ENCODE measurements around the gene EDRF1. TPM values are rescaled to one million over a fixed set of nuclear protein-coding genes. Genes with fewer than 3 reads are reported as not detected.

EDRF1 gene
- total RNA-seq, 1 donor from 2014 or later, result 47.4 TPM

DNA sequence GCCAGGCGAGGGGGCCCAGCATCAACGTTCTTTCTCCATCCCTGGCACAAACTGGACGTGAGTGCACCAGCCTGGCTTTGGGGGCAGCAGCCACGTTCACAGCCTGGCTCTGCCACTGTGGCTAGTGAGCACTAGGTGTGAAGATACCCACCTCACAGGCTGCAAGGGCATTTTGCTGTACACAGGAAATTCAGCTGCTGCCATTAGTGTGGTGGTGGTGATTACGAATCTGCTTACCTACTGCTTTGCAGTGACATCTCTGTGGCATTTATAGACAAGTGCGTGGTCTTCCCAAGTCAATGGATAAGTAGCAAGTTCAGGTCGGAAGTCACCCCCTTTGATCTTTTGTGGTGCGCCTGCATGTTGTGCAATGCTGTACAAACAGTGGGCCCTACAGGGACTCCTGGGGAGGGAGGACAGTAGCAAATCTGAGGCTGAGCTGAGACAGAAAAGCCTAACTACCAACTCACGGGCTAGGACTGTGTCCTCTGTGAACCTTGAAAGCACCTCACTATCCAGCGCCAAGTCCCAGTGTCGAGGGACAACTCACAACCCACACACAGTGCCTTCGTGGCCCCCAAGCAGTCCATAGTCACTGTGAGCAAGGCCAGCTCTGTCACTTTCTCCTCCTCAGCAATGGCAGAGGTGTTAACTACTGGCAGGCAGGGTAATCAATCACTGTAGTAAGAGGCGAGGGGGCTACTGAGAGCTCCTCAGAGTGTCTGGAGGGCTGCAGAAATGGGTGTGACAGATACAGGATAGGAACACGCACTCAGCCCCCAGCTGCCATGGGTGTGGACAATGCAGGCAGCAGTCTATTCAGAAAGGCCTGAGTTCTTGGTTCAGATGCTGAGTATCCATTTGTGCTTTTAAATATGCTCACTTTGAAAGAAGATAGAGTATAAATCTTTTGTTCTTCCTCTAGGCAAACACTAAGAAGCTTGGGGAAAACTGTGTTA, 73.1 kb downstream of the EDRF1 start:
- Mint-ChIP-seq H3K9me3 (ENCODE audit: low read depth) (no peaks in the 10 kb centered on the region), H3K4me3 (ENCODE audit: low read depth) (no peak overlapping the region), H3K27me3 (no peaks in the 10 kb centered on the region), H3K4me1 (ENCODE audit: low read depth) (no peaks in the 10 kb centered on the region), H3K36me3 (ENCODE audit: insufficient read depth) (peaks cover 19% of the 10 kb centered on the region), H3K27ac (peak overlapping the region; percentile 37)
- TF ChIP-seq, protein P1, sequence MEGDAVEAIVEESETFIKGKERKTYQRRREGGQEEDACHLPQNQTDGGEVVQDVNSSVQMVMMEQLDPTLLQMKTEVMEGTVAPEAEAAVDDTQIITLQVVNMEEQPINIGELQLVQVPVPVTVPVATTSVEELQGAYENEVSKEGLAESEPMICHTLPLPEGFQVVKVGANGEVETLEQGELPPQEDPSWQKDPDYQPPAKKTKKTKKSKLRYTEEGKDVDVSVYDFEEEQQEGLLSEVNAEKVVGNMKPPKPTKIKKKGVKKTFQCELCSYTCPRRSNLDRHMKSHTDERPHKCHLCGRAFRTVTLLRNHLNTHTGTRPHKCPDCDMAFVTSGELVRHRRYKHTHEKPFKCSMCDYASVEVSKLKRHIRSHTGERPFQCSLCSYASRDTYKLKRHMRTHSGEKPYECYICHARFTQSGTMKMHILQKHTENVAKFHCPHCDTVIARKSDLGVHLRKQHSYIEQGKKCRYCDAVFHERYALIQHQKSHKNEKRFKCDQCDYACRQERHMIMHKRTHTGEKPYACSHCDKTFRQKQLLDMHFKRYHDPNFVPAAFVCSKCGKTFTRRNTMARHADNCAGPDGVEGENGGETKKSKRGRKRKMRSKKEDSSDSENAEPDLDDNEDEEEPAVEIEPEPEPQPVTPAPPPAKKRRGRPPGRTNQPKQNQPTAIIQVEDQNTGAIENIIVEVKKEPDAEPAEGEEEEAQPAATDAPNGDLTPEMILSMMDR (IDR thresholded peaks at IDR 0.05; ENCODE audit: unreplicated experiment), result no peak
- DNase-seq (ENCODE audit: low spot score, unreplicated experiment), result no peak

DNA sequence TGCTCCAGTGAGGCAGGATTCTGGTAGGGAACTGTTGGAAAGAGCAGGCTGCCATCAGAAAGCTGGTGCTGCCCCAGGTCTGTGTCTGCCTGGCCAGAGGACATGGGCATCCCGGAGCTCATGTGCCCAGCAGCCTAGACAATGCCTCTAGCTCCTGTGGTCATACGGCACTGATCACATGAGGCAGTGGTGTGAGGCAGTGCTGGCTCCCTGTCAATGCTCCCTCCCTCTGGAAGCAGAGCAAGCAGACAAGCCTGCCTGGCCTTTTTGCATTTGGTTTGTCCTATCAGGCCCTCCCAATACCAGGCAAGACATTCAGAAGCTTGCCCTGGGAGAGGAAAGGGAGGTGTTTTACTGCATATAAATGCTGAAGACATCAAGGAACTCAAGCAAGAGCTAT, 75.6 kb downstream of the EDRF1 start:
- DNase-seq (ENCODE audit: low spot score, unreplicated experiment), result no peak
- Mint-ChIP-seq H3K4me1 (ENCODE audit: low read depth) (peaks cover 5% of the 10 kb centered on the region), H3K36me3 (ENCODE audit: insufficient read depth) (peaks cover 17% of the 10 kb centered on the region), H3K27me3 (no peaks in the 10 kb centered on the region), H3K4me3 (ENCODE audit: low read depth) (no peak overlapping the region), H3K9me3 (ENCODE audit: low read depth) (no peaks in the 10 kb centered on the region), H3K27ac (no peak overlapping the region)
- TF ChIP-seq, protein P1 (IDR thresholded peaks at IDR 0.05; ENCODE audit: unreplicated experiment), result no peak

DNA sequence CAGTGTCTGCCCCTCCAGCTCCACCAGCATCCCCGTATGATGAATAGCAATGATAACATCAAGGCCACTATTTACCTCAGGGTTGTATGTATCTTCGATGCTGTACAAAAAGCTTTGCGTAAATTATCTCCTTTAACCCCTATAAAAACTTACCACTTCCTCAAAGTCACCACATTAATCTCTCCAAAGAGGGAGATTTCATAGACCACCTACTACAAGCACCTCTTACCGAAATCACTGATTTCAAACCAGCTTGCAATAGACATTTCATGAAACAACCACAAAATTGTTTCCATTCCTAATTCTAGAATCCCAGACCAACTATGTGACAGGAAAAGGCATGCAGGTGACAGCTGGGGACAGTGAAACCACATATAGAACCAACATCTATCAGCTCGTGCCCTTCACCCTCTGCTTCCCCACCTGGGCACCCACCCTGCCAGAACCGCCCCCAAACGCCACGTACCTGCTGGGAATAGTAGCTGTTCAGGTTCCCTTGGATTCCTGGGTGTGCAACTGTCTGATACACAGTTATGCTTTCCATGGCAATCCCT, 76.2 kb downstream of the EDRF1 start:
- Mint-ChIP-seq H3K27ac (no peak overlapping the region), H3K36me3 (ENCODE audit: insufficient read depth) (peaks cover 16% of the 10 kb centered on the region), H3K4me3 (ENCODE audit: low read depth) (no peak overlapping the region), H3K27me3 (no peaks in the 10 kb centered on the region), H3K9me3 (ENCODE audit: low read depth) (no peaks in the 10 kb centered on the region), H3K4me1 (ENCODE audit: low read depth) (peaks cover 5% of the 10 kb centered on the region)
- no peak for DNase-seq (ENCODE audit: low spot score, unreplicated experiment)
- TF ChIP-seq, protein P1 (IDR thresholded peaks at IDR 0.05; ENCODE audit: unreplicated experiment), result no peak

DNA sequence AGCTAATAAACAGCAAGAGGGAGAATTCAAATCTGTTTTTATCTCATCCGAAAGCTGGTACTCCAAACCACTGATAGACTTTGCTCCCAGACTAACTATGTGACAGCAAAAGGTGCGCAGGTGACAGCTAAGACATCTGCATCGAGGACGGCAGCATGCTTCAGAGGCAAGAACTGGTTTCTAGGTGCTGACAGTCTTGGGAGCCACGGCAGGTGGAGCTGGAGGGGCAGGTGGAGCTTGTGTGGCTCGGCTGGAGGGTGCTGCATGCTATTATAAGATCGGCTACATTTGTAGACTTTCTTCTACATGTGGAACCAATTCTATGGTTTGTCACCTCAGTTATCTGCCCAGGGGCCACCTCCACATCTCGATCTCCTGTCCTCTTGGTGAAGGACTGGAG, 77.9 kb downstream of the EDRF1 start:
- no peak overlapping the region for H3K27ac Mint-ChIP-seq
- H3K4me3 Mint-ChIP-seq (ENCODE audit: low read depth), result no peak overlapping the region
- H3K9me3 Mint-ChIP-seq (ENCODE audit: low read depth), result no peaks in the 10 kb centered on the region
- TF ChIP-seq, protein P1 (IDR thresholded peaks at IDR 0.05; ENCODE audit: unreplicated experiment), result no peak
- peaks cover 17% of the 10 kb centered on the region for H3K4me1 Mint-ChIP-seq (ENCODE audit: low read depth)
- no peaks in the 10 kb centered on the region for H3K27me3 Mint-ChIP-seq
- DNase-seq (ENCODE audit: low spot score, unreplicated experiment), result no peak
- peaks cover 9% of the 10 kb centered on the region for H3K36me3 Mint-ChIP-seq (ENCODE audit: insufficient read depth)

DNA sequence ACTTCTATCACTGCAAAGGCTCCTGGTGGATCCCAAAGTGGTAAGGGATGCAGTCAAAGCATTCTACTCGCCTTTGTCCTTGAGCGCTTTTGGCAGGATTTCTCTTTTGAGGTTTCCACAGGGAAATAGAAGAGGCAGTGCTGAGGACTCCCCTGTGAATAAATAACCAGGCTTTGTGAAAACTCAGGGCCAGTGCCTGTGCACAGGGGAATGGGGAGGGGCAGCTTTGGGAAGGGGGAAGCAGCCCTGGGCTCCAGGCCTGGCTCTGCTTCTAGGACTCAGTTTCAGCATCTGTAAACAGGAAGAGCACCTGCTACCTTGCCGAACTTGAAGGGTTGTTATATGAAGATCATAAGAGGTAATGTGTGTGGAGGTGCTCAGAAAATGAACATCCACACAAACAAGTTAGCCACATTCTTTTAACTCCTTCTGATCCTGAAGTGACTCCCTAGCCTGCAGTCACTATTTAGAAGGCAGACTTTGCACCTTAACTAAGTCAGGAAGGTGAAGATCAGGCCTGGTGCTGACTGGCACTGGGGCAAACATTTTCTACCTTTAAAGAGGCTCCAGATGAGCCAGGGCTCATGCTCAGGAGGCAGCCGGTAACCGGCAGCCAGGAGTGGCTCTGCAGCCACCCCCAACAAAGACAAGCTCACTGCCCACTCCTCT, 78.6 kb downstream of the EDRF1 start:
- H3K9me3 Mint-ChIP-seq (ENCODE audit: low read depth), result no peaks in the 10 kb centered on the region
- no peak overlapping the region for H3K27ac Mint-ChIP-seq
- no peak for DNase-seq (ENCODE audit: low spot score, unreplicated experiment)
- H3K4me3 Mint-ChIP-seq (ENCODE audit: low read depth), result no peak overlapping the region
- H3K4me1 Mint-ChIP-seq (ENCODE audit: low read depth), result peaks cover 17% of the 10 kb centered on the region
- TF ChIP-seq, protein P1 (IDR thresholded peaks at IDR 0.05; ENCODE audit: unreplicated experiment), result no peak
- H3K36me3 Mint-ChIP-seq (ENCODE audit: insufficient read depth), result peaks cover 9% of the 10 kb centered on the region
- H3K27me3 Mint-ChIP-seq, result no peaks in the 10 kb centered on the region
